ENCODE data around the gene KBTBD12. TPM values are rescaled to one million over a fixed set of nuclear protein-coding genes. Genes with fewer than 3 reads are reported as not detected.
"Not testable (repeated sequence)": the region's sequence is repeated elsewhere in the genome, so short reads cannot be mapped to it uniquely, and the experiment has no call there.

The KBTBD12 gene
- total RNA-seq, 4 donors from 2014 or later = 16.0 to 28.7 (median 22.1) TPM

GRCh38 chr3:127908202-127908601, 6.8 kb upstream of the KBTBD12 start:
- Histone ChIP-seq H3K27me3 (no peaks in the 10 kb centered on the region), H3K4me3 (no peak overlapping the region), H3K36me3 (no peaks in the 10 kb centered on the region), H3K4me1 (peaks cover 12 to 15% of the 10 kb centered on the region in 2 donors), H3K9me3 (no peaks in the 10 kb centered on the region), H3K27ac (no peak overlapping the region)
- DNase-seq = no peak
- TF ChIP-seq POLR2A (IDR thresholded peaks at IDR 0.05) (no peak), CTCF (IDR thresholded peaks at IDR 0.05 in 4 of 5, conservative IDR thresholded peaks at IDR 0.05 in 1 of 5) (no peak)
- in situ Hi-C loops (cut with MboI; ENCODE audit: low sequenced_read_pairs in 4 of 4) (no loop called here), intact Hi-C loops (cut with DNase I; ENCODE audit: low total_unique reads) (no loop called here)
- no peak for ATAC-seq

- H3K4me1 ChIP-seq = peaks cover 12 to 15% of the 10 kb centered on the region in 2 donors
- no peak for DNase-seq
- no peak overlapping the region for H3K4me3 ChIP-seq
- intact Hi-C loops (cut with DNase I; ENCODE audit: low total_unique reads) (no loop called here), in situ Hi-C loops (cut with MboI; ENCODE audit: low sequenced_read_pairs in 4 of 4) (no loop called here)
- no peaks in the 10 kb centered on the region for H3K9me3 ChIP-seq
- H3K36me3 ChIP-seq = no peaks in the 10 kb centered on the region
- TF ChIP-seq POLR2A (IDR thresholded peaks at IDR 0.05) = no peak
- no peak for TF ChIP-seq CTCF (IDR thresholded peaks at IDR 0.05 in 4 of 5, conservative IDR thresholded peaks at IDR 0.05 in 1 of 5)
- H3K27me3 ChIP-seq = no peaks in the 10 kb centered on the region
- ATAC-seq = no peak
- H3K27ac ChIP-seq = no peak overlapping the region
Observed at GRCh38 chr3:127908951-127909350, 6.1 kb upstream of the KBTBD12 start.

GRCh38 chr3:127909646-127910045, 5.4 kb upstream of the KBTBD12 start:
- Histone ChIP-seq H3K4me3 (no peak overlapping the region), H3K27ac (no peak overlapping the region), H3K4me1 (peaks cover 17 to 20% of the 10 kb centered on the region in 2 donors), H3K9me3 (no peaks in the 10 kb centered on the region), H3K36me3 (no peaks in the 10 kb centered on the region), H3K27me3 (no peaks in the 10 kb centered on the region)
- in situ Hi-C loops (cut with MboI; ENCODE audit: low sequenced_read_pairs in 4 of 4) = no loop called here
- ATAC-seq (no peak), DNase-seq (no peak)
- no peak for TF ChIP-seq CTCF (IDR thresholded peaks at IDR 0.05 in 4 of 5, conservative IDR thresholded peaks at IDR 0.05 in 1 of 5)
- no peak for TF ChIP-seq POLR2A (IDR thresholded peaks at IDR 0.05)
- intact Hi-C loops (cut with DNase I; ENCODE audit: low total_unique reads) = no loop called here

- TF ChIP-seq CTCF (IDR thresholded peaks at IDR 0.05 in 4 of 5, conservative IDR thresholded peaks at IDR 0.05 in 1 of 5) (no peak), POLR2A (IDR thresholded peaks at IDR 0.05) (no peak)
- intact Hi-C loops (cut with DNase I; ENCODE audit: low total_unique reads) (no loop called here), in situ Hi-C loops (cut with MboI; ENCODE audit: low sequenced_read_pairs in 4 of 4) (no loop called here)
- no peaks in the 10 kb centered on the region for H3K36me3 ChIP-seq
- peaks cover 26 to 27% of the 10 kb centered on the region in 2 donors for H3K4me1 ChIP-seq
- ATAC-seq (no peak), DNase-seq (no peak)
- H3K27ac ChIP-seq = peak overlapping the region; percentile 2 to 50 (median 22)
- no peak overlapping the region for H3K4me3 ChIP-seq
- no peaks in the 10 kb centered on the region for H3K27me3 ChIP-seq
- H3K9me3 ChIP-seq = no peaks in the 10 kb centered on the region
Observed at GRCh38 chr3:127911421-127911931, 3.6 kb upstream of the KBTBD12 start.

GRCh38 chr3:127913841-127914240, 1.2 kb upstream of the KBTBD12 start:
- H3K27me3 ChIP-seq; H3K4me3 ChIP-seq; ATAC-seq; in situ Hi-C loops (cut with MboI; ENCODE audit: low sequenced_read_pairs in 4 of 4); H3K9me3 ChIP-seq; H3K27ac ChIP-seq; H3K36me3 ChIP-seq; DNase-seq: not testable (repeated sequence)
- intact Hi-C loops (cut with DNase I; ENCODE audit: low total_unique reads) = loop anchor here (2.0 kb wide), 1 partner anchor 139 kb away; the partner anchor contains the start of gene SEC61A1
- peaks cover 35 to 37% of the 10 kb centered on the region in 2 donors for H3K4me1 ChIP-seq

Data from gastrocnemius medialis (tissue), 4 donors.